Keratinocyte (primary cell): ENCODE measurements around the gene ASTL. TPM values are rescaled to one million over a fixed set of nuclear protein-coding genes. Genes with fewer than 3 reads are reported as not detected.

Experiments
- DNase-seq: peaks from one replicate; pipeline ENCODE4 v3.0.0-alpha.2; 2011; ENCODE audit warnings: low read depth, missing footprints, low spot score
- FAIRE-seq: peaks from 2 replicates; lab custom pipeline; 2011; peaks lifted over from hg19 to GRCh38; lab: Jason Lieb, UNC
- H2AFZ ChIP-seq: 2 replicates; pipeline ENCODE4 v1.6.0; 2012; ENCODE audit warnings: low read length, control low read depth, inconsistent platforms; ENCODE audit not compliant: control insufficient read depth
- H3K27ac ChIP-seq: 2 replicates; pipeline ENCODE4 v1.5.1; 2011; ENCODE audit warnings: low read length; ENCODE audit not compliant: control insufficient read depth, insufficient read depth
- H3K27me3 ChIP-seq: 3 replicates; pipeline ENCODE4 v1.6.0; 2011; ENCODE audit warnings: low read length; ENCODE audit not compliant: control insufficient read depth, insufficient read depth; ENCODE audit errors: extremely low read depth
- H3K36me3 ChIP-seq, 2 experiments: 2 replicates in 1 of 2; 3 replicates in 1 of 2; pipeline ENCODE4 v1.5.1; 2011; ENCODE audit warnings: low read length in 2 of 2, mild to moderate bottlenecking in 1 of 2; ENCODE audit not compliant: control insufficient read depth in 2 of 2, insufficient read depth in 2 of 2; ENCODE audit errors: extremely low read depth in 1 of 2
- H3K4me1 ChIP-seq: 3 replicates; pipeline ENCODE4 v1.5.1; 2011; ENCODE audit warnings: low read length; ENCODE audit not compliant: control insufficient read depth, insufficient read depth; ENCODE audit errors: extremely low read depth
- H3K4me2 ChIP-seq: 3 replicates; pipeline ENCODE4 v1.6.0; 2011; ENCODE audit warnings: low read depth, low read length; ENCODE audit not compliant: control insufficient read depth, insufficient read depth; ENCODE audit errors: extremely low read depth
- H3K4me3 ChIP-seq, 3 experiments: fragments of 200-600 bp in 1 of 3; sonication (generic) in 1 of 3; 2 replicates in 2 of 3; 3 replicates in 1 of 3; pipeline ENCODE4 v1.5.1; 2011 to 2016; ENCODE audit warnings: low read length in 3 of 3, mild to moderate bottlenecking in 3 of 3, control low read depth in 2 of 3, inconsistent platforms in 1 of 3, low read depth in 1 of 3, mixed read lengths in 1 of 3, mixed run types in 1 of 3, moderate library complexity in 1 of 3; ENCODE audit not compliant: control insufficient read depth in 2 of 3, insufficient read depth in 2 of 3; ENCODE audit errors: extremely low read depth in 1 of 3
- H3K79me2 ChIP-seq: 2 replicates; pipeline ENCODE4 v1.6.0; 2012; ENCODE audit warnings: low read length; ENCODE audit not compliant: control insufficient read depth, insufficient read depth
- H3K9ac ChIP-seq: 3 replicates; pipeline ENCODE4 v1.6.0; 2011; ENCODE audit warnings: low read length; ENCODE audit not compliant: control insufficient read depth, insufficient read depth; ENCODE audit errors: extremely low read depth
- H3K9me1 ChIP-seq: 3 replicates; pipeline ENCODE4 v1.6.0; 2011; ENCODE audit warnings: low read length; ENCODE audit not compliant: control insufficient read depth, insufficient read depth; ENCODE audit errors: extremely low read depth
- H3K9me3 ChIP-seq: 2 replicates; pipeline ENCODE4 v1.5.1; 2012; ENCODE audit warnings: low read depth, low read length; ENCODE audit not compliant: control insufficient read depth
- H4K20me1 ChIP-seq: 3 replicates; pipeline ENCODE4 v1.6.0; 2011; ENCODE audit warnings: low read length; ENCODE audit not compliant: control insufficient read depth, insufficient read depth; ENCODE audit errors: extremely low read depth
- EZH2 ChIP-seq: IDR thresholded peaks from one replicate; pipeline ENCODE4 v1.6.1; 2012; ENCODE audit warnings: inconsistent platforms, mild to moderate bottlenecking, low read length, moderate library complexity
- dilution Hi-C: fragments of 300-500 bp; cut with MboI; formaldehyde crosslinking; loops from one replicate; pipeline ENCODE4 v1.7.0; 2020; ENCODE audit warnings: low sequenced_read_pairs; ENCODE audit not compliant: extremely low pct_ligation_motif_present
- polyA plus RNA-seq, 5 experiments: library from polyadenylated mRNA; depleted of rRNA in 3 of 5; stranded (reverse) in 3 of 5; stranded (forward) in 1 of 5; unstranded in 1 of 5; fragments of >200 nt; gene quantifications; 1 replicate in 1 of 5; 2 replicates in 3 of 5; 3 replicates in 1 of 5; pipeline versions ENCODE4 v1.2.1 to v1.2.3, GENCODE V29; 2011 to 2012; ENCODE audit warnings: missing spikeins in 2 of 5, low read depth in 1 of 5, low replicate concordance in 1 of 5
- TF ChIP-seq, protein P1 (sequence below), 3 experiments: IDR thresholded peaks in 1 of 3; conservative IDR thresholded peaks in 1 of 3; optimal IDR thresholded peaks in 1 of 3; 2 replicates in 2 of 3; 3 replicates in 1 of 3; pipeline versions ENCODE3 to v1.5.1; 2011; ENCODE audit warnings: low read length in 3 of 3, mild to moderate bottlenecking in 3 of 3, moderate library complexity in 2 of 3, control low read depth in 1 of 3, inconsistent platforms in 1 of 3; ENCODE audit not compliant: insufficient read depth in 2 of 3; ENCODE audit errors: extremely low read depth in 1 of 3

ASTL gene
- polyA plus RNA-seq, 1 donor (not counting 4 experiments of a cell fraction or from before 2014, with no cell fraction given) = not detected

- TF ChIP-seq EZH2 = no peak
- TF ChIP-seq, protein P1, sequence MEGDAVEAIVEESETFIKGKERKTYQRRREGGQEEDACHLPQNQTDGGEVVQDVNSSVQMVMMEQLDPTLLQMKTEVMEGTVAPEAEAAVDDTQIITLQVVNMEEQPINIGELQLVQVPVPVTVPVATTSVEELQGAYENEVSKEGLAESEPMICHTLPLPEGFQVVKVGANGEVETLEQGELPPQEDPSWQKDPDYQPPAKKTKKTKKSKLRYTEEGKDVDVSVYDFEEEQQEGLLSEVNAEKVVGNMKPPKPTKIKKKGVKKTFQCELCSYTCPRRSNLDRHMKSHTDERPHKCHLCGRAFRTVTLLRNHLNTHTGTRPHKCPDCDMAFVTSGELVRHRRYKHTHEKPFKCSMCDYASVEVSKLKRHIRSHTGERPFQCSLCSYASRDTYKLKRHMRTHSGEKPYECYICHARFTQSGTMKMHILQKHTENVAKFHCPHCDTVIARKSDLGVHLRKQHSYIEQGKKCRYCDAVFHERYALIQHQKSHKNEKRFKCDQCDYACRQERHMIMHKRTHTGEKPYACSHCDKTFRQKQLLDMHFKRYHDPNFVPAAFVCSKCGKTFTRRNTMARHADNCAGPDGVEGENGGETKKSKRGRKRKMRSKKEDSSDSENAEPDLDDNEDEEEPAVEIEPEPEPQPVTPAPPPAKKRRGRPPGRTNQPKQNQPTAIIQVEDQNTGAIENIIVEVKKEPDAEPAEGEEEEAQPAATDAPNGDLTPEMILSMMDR (optimal IDR thresholded peaks at IDR 0.05 in 1 of 3, IDR thresholded peaks at IDR 0.05 in 1 of 3, conservative IDR thresholded peaks at IDR 0.05 in 1 of 3; ENCODE audit: extremely low read depth in 1 of 3, insufficient read depth in 2 of 3, low read length in 3 of 3) = no peak
- Histone ChIP-seq H3K4me1 (no peaks in the 10 kb centered on the region), H4K20me1 (no peaks in the 10 kb centered on the region), H3K9ac (no peak overlapping the region), H3K9me3 (no peaks in the 10 kb centered on the region), H3K27me3 (no peaks in the 10 kb centered on the region), H3K27ac (no peak overlapping the region), H3K4me3 (no peak overlapping the region), H3K4me2 (no peak overlapping the region), H2AFZ (no peak overlapping the region), H3K79me2 (no peaks in the 10 kb centered on the region), H3K9me1 (no peaks in the 10 kb centered on the region), H3K36me3 (no peaks in the 10 kb centered on the region)
- no peak for FAIRE-seq
- no peak for DNase-seq
- dilution Hi-C loops = no loop called here
Measured at GRCh38 chr2:96176661-96177060, 38.4 kb upstream of the ASTL start.

DNA sequence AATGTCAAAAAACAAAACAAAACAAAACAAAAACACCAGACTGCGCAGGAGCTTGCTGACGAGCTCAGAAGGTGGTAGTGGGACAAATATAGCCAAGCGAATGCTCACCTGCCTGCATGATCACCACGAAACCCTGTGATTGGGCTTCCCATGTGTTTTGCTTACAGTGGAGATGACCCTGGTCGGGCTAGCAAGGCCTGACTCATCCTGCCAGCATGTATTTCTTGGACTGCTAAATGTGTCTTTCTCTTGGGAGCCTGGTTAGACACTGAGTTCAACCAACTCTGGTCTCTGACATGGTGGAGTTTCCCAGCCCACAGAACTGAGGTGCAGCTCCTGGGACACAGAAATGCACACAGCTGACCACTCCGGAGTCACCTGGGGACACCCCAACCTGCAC, 37.6 kb upstream of the ASTL start:
- no peak overlapping the region for H3K4me2 ChIP-seq
- no peaks in the 10 kb centered on the region for H3K27me3 ChIP-seq
- H3K4me3 ChIP-seq = no peak overlapping the region
- H2AFZ ChIP-seq = no peak overlapping the region
- H3K36me3 ChIP-seq = no peaks in the 10 kb centered on the region
- dilution Hi-C loops = no loop called here
- H3K9me1 ChIP-seq = no peaks in the 10 kb centered on the region
- DNase-seq (no peak), FAIRE-seq (no peak)
- no peaks in the 10 kb centered on the region for H3K79me2 ChIP-seq
- H3K9ac ChIP-seq = no peak overlapping the region
- TF ChIP-seq, protein P1 (optimal IDR thresholded peaks at IDR 0.05 in 1 of 3, IDR thresholded peaks at IDR 0.05 in 1 of 3, conservative IDR thresholded peaks at IDR 0.05 in 1 of 3; ENCODE audit: extremely low read depth in 1 of 3, insufficient read depth in 2 of 3, low read length in 3 of 3) = no peak
- TF ChIP-seq EZH2 = no peak
- H3K4me1 ChIP-seq = no peaks in the 10 kb centered on the region
- no peaks in the 10 kb centered on the region for H3K9me3 ChIP-seq
- no peak overlapping the region for H3K27ac ChIP-seq
- H4K20me1 ChIP-seq = no peaks in the 10 kb centered on the region
